H1 (cell line): ENCODE results near the gene PDZD8. TPM values are rescaled to one million over a fixed set of nuclear protein-coding genes. Genes with fewer than 3 reads are reported as not detected.

Experiments
- BCL11A ChIP-seq, 2 experiments: IDR thresholded peaks; one replicate each; pipeline ENCODE4 v1.6.1; 2011; ENCODE audit warnings: low read depth in 2 of 2, low read length in 2 of 2, mild to moderate bottlenecking in 2 of 2
- E2F6 ChIP-seq: IDR thresholded peaks from 2 replicates; pipeline ENCODE4 v1.6.1; 2012; ENCODE audit warnings: inconsistent platforms
- TAF7 ChIP-seq: optimal IDR thresholded peaks from 2 replicates; pipeline ENCODE3; 2011; ENCODE audit warnings: low read depth, mild to moderate bottlenecking, inconsistent platforms, low read length, moderate library complexity, borderline replicate concordance
- TCF12 ChIP-seq: IDR thresholded peaks from 2 replicates; pipeline ENCODE4 v1.6.1; 2011; ENCODE audit warnings: low read depth, mild to moderate bottlenecking, low read length
- polyA plus RNA-seq, 7 experiments: library from polyadenylated mRNA; depleted of rRNA in 3 of 7; stranded (reverse) in 5 of 7; unstranded in 2 of 7; fragments of >200 nt in 5 of 7; fragments of 200-250 nt in 2 of 7; gene quantifications; 1 replicate in 5 of 7; 2 replicates in 1 of 7; 4 replicates in 1 of 7; pipeline versions ENCODE4 v1.2.1 to v1.2.3, GENCODE V29; 2011 to 2013; ENCODE audit warnings: missing spikeins in 2 of 7, mixed read lengths in 2 of 7
- total RNA-seq: library from RNA; stranded (reverse); fragmentation: NEBNext Ultra II Directional; extraction: Animal tissue kit (Norgen Biotek cat#: 25700); gene quantifications from 2 replicates; pipeline ENCODE4 v1.2.1, GENCODE V29; 2021
- TF ChIP-seq, protein P1 (sequence below), 3 experiments: IDR thresholded peaks; 1 replicate in 2 of 3; 2 replicates in 1 of 3; pipeline versions ENCODE4 v1.5.1 to v1.6.1; 2011; ENCODE audit warnings: low read length in 3 of 3, mild to moderate bottlenecking in 3 of 3, inconsistent platforms in 2 of 3, low read depth in 1 of 3, moderate library complexity in 1 of 3; ENCODE audit not compliant: insufficient read depth in 1 of 3; ENCODE audit errors: control extremely low read depth in 1 of 3

Gene PDZD8
- total and polyA plus RNA-seq, 2 of the 8 experiments (the other 6 are each of a cell fraction or from before 2014, with no cell fraction given): 10.9 to 50.1 TPM

DNA sequence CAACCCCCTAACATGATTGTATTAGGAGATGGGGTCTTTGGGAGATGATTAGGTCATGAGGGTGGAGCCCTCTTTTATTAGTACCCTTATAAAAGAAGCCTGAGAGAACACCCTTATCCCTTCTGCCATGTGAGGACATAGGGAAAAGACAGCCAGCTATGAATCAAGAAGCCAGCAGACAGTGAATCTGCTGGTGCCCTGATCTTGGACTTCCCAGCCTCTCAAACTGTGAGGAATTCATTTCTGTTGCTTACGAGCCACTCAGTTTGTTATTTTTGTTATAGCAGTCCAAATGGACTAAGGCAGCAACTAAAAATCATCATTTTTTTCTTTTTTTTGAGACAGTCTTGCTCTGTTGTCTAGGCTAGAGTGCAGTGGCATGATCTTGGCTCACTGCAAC is 74.6 kb downstream of the PDZD8 start (continued):
- TF ChIP-seq, protein P1, sequence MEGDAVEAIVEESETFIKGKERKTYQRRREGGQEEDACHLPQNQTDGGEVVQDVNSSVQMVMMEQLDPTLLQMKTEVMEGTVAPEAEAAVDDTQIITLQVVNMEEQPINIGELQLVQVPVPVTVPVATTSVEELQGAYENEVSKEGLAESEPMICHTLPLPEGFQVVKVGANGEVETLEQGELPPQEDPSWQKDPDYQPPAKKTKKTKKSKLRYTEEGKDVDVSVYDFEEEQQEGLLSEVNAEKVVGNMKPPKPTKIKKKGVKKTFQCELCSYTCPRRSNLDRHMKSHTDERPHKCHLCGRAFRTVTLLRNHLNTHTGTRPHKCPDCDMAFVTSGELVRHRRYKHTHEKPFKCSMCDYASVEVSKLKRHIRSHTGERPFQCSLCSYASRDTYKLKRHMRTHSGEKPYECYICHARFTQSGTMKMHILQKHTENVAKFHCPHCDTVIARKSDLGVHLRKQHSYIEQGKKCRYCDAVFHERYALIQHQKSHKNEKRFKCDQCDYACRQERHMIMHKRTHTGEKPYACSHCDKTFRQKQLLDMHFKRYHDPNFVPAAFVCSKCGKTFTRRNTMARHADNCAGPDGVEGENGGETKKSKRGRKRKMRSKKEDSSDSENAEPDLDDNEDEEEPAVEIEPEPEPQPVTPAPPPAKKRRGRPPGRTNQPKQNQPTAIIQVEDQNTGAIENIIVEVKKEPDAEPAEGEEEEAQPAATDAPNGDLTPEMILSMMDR (IDR thresholded peaks at IDR 0.05; ENCODE audit: control extremely low read depth in 1 of 3, insufficient read depth in 1 of 3, low read depth in 1 of 3, low read length in 3 of 3): no peak
- TF ChIP-seq E2F6: no peak
- TF ChIP-seq BCL11A (IDR thresholded peaks at IDR 0.05; ENCODE audit: low read depth in 2 of 2, low read length in 2 of 2): no peak
- no peak for TF ChIP-seq TAF7
- TF ChIP-seq TCF12: no peak
